ENCODE results near the gene PARD3. TPM values are rescaled to one million over a fixed set of nuclear protein-coding genes. Genes with fewer than 3 reads are reported as not detected.

PARD3 gene
- total and polyA plus RNA-seq, 12 donors, result 17.0 to 93.8 (median 47.3) TPM

GRCh38 chr10:34292194-34292565, 522.9 kb downstream of the PARD3 start:
- intact Hi-C loops (cut with DNase I), result no loop called here
- peak in 1 of 7 donors; percentile 19 for DNase-seq
- no peaks in the 10 kb centered on the region for H3K9me3 ChIP-seq (replicated peaks in 1 of 3)
- 38 to 46% (median 42%) methylated on average over 4 of the region's 4 CpGs for WGBS, 4 donors
- peak overlapping the region; percentile 2 to 79 (median 65) for H3K27ac ChIP-seq
- TF ChIP-seq POLR2A (IDR thresholded peaks at IDR 0.05) (no peak), CTCF (IDR thresholded peaks at IDR 0.05) (no peak)
- peaks cover 20 to 42% of the 10 kb centered on the region in 2 donors for H3K4me1 ChIP-seq (replicated peaks in 1 of 2)
- H3K27me3 ChIP-seq, result no peaks in the 10 kb centered on the region
- H3K4me3 ChIP-seq, result no peak overlapping the region
- H3K36me3 ChIP-seq (replicated peaks in 1 of 2), result no peaks in the 10 kb centered on the region

GRCh38 chr10:34291466-34292193, 523.5 kb downstream of the PARD3 start:
- H3K27me3 ChIP-seq, result no peaks in the 10 kb centered on the region
- 27 to 45% (median 35%) methylated on average over 6 of the region's 6 CpGs for WGBS, 4 donors
- no peaks in the 10 kb centered on the region for H3K9me3 ChIP-seq (replicated peaks in 1 of 3)
- H3K36me3 ChIP-seq (replicated peaks in 1 of 2), result no peaks in the 10 kb centered on the region
- H3K4me3 ChIP-seq, result no peak overlapping the region
- peaks cover 21 to 42% of the 10 kb centered on the region in 2 donors for H3K4me1 ChIP-seq (replicated peaks in 1 of 2)
- no peak for TF ChIP-seq POLR2A (IDR thresholded peaks at IDR 0.05)
- no peak for TF ChIP-seq CTCF (IDR thresholded peaks at IDR 0.05)
- peak overlapping the region; percentile 2 to 79 (median 65) for H3K27ac ChIP-seq
- intact Hi-C loops (cut with DNase I), result no loop called here
- peak in 1 of 7 donors; percentile 3 for DNase-seq

GRCh38 chr10:34290412-34291081, 524.5 kb downstream of the PARD3 start:
- 76 to 88% (median 77%) methylated on average over 2 of the region's 2 CpGs for WGBS, 4 donors
- intact Hi-C loops (cut with DNase I), result no loop called here

More at GRCh38 chr10:34290412-34291081, 524.5 kb downstream of the PARD3 start:
- Histone ChIP-seq H3K4me3 (no peak overlapping the region), H3K9me3 (replicated peaks in 1 of 3) (no peaks in the 10 kb centered on the region), H3K27ac (peak overlapping the region; percentile 6 to 79 (median 65)), H3K4me1 (replicated peaks in 1 of 2) (peaks cover 28 to 42% of the 10 kb centered on the region in 2 donors), H3K36me3 (replicated peaks in 1 of 2) (no peaks in the 10 kb centered on the region), H3K27me3 (no peaks in the 10 kb centered on the region)
- TF ChIP-seq POLR2A (IDR thresholded peaks at IDR 0.05), result no peak
- TF ChIP-seq CTCF (IDR thresholded peaks at IDR 0.05), result no peak
- peak; percentile 54 to 87 (median 79) for DNase-seq
